GM12864 (cell line): ENCODE data around the gene TXLNA.

Experiments
- DNase-seq: peaks from one replicate; pipeline ENCODE4 v3.0.0-alpha.2; 2011; ENCODE audit warnings: low read depth
- H3K4me3 ChIP-seq: 2 replicates; pipeline ENCODE4 v1.5.1; 2011; ENCODE audit warnings: mild to moderate bottlenecking, low read depth, low read length, control low read depth
- TF ChIP-seq, protein P1 (sequence below): IDR thresholded peaks from 2 replicates; pipeline ENCODE4 v1.5.1; 2011; ENCODE audit warnings: low read depth, mild to moderate bottlenecking, moderate library complexity, low read length, control low read depth, inconsistent platforms; ENCODE audit errors: missing control alignments

TXLNA gene

DNA sequence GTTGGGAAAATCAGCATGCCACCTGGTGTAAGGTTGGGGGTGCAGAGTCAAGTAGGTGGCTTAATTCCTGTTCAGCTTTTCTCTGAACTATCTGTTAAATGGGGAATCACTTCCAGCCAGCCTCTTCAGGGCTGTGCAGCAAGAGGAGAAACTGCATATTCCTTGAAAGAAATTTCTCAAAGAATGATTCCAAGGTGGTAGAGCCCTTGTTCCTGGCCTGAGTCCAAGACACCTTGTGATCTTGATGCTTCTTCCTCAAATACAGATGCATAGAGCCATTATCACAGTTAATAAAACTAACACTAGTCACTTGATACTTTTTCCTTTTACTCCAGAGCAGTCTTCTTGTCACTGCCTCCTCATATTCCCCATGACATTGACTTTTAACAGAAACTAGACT lies 5.2 kb downstream of the TXLNA start:
- no peak overlapping the region for H3K4me3 ChIP-seq
- DNase-seq, result no peak
- TF ChIP-seq, protein P1, sequence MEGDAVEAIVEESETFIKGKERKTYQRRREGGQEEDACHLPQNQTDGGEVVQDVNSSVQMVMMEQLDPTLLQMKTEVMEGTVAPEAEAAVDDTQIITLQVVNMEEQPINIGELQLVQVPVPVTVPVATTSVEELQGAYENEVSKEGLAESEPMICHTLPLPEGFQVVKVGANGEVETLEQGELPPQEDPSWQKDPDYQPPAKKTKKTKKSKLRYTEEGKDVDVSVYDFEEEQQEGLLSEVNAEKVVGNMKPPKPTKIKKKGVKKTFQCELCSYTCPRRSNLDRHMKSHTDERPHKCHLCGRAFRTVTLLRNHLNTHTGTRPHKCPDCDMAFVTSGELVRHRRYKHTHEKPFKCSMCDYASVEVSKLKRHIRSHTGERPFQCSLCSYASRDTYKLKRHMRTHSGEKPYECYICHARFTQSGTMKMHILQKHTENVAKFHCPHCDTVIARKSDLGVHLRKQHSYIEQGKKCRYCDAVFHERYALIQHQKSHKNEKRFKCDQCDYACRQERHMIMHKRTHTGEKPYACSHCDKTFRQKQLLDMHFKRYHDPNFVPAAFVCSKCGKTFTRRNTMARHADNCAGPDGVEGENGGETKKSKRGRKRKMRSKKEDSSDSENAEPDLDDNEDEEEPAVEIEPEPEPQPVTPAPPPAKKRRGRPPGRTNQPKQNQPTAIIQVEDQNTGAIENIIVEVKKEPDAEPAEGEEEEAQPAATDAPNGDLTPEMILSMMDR, result no peak

DNA sequence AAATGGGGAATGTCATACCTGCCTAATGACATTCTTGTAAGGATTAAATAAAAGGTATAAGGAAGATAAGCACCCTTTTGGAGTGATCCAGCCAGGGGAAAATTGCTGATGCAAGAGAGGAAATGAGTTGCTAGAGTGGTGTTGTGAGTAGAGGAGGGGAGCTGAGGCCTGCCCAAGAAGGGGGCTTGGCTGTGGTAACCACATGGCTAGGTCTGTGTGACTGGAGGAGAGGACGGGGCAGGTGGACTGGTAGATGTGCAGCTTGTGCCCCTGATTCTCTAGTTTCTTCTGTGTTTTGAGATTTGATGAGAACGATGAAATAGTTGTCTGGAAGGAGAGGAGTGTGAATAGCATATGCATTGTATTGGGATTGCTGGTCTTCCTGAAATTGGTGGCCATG lies 6.6 kb downstream of the TXLNA start:
- H3K4me3 ChIP-seq, result no peak overlapping the region
- TF ChIP-seq, protein P1, result no peak
- DNase-seq, result no peak

DNA sequence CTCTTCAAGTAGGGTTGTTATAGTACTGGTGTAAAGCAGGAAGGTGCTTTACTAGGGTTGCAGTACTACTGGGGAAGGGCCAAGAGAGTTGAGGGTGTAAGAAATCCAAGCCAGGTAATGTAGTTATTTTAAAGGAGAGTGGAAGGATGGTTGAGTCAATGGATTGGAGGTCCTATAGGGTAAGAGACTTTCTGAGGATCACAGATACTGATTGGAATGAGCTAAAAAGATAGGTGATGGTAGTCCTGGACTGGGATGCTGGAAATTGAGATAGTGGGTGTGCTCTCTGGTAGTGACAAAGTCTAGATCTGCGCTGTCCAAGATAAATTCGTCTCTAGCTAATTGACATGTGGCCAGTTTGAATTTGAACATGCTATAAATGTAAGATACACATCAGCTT lies 7.0 kb downstream of the TXLNA start:
- TF ChIP-seq, protein P1, result no peak
- DNase-seq, result no peak
- no peak overlapping the region for H3K4me3 ChIP-seq

DNA sequence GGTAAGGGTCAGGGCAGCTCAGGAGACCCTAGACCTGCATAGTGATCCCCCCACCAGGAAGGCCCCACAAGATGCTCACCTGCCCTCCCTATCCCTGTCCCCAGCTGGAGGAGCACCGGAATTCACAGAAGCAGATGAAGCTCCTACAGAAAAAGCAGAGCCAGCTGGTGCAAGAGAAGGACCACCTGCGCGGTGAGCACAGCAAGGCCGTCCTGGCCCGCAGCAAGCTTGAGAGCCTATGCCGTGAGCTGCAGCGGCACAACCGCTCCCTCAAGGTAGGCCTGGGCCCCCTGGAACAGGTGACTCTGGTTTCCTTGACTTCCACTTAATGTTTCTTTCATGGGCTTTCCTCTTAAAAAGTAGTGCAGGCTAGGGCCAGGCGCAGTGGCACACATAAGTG lies 8.4 kb downstream of the TXLNA start:
- no peak overlapping the region for H3K4me3 ChIP-seq
- DNase-seq, result no peak
- TF ChIP-seq, protein P1, result no peak

DNA sequence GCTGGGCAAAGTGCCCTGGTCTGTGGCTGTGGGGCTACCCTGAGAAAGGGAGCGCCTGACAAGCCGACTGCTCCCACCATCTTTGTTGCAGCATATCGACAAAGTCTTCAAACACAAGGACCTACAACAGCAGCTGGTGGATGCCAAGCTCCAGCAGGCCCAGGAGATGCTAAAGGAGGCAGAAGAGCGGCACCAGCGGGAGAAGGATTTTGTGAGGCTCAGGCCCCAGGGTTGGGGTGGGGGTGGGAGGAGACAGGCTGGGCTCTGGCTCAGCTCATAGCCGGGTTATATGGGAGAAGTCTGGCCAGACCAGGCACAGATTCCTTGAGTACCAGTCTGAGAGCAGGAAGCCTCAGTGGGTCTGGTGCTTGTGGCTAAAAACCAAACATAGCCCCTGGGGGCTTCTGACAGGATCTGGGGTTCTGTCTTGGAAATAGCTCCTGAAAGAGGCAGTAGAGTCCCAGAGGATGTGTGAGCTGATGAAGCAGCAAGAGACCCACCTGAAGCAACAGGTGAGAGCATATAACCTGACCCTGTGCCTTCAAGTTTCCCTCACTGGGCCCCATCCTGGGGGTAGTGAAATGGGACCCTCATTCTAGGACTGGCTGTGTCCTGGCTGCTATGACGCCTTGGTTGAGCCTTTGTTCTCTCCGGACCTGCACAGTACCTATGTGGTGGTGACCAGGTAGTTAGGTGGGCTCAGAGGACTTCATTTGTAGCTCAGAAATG lies 12.9 kb downstream of the TXLNA start:
- H3K4me3 ChIP-seq, result no peak overlapping the region
- TF ChIP-seq, protein P1, result no peak
- no peak for DNase-seq

DNA sequence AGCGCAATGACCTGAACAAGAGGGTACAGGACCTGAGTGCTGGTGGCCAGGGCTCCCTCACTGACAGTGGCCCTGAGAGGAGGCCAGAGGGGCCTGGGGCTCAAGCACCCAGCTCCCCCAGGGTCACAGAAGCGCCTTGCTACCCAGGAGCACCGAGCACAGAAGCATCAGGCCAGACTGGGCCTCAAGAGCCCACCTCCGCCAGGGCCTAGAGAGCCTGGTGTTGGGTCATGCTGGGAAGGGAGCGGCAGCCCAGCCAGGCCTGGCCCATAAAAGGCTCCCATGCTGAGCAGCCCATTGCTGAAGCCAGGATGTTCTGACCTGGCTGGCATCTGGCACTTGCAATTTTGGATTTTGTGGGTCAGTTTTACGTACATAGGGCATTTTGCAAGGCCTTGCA lies 15.5 kb downstream of the TXLNA start:
- no peak for DNase-seq
- H3K4me3 ChIP-seq, result no peak overlapping the region
- TF ChIP-seq, protein P1, result no peak

DNA sequence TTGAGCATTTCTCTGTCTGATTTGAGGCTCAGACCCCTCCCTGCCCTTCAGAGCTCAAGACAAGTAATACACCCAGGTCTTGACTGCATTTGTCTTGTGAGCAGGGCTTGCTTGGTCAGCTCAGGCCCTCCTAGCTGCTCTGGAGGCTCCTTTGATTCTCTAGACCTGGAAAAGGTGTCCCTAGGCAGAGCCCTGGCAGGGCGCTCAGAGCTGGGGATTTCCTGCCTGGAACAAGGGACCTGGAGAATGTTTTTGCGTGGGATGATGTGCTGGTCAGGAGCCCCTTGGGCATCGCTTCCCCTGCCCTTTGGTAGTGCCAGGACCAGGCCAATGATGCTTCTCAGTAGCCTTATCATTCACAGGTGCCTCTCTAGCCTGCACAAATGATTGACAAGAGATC lies 16.1 kb downstream of the TXLNA start:
- H3K4me3 ChIP-seq, result no peak overlapping the region
- TF ChIP-seq, protein P1, result no peak

More for the DNA sequence above, 16.1 kb downstream of the TXLNA start:
- no peak for DNase-seq
